ENCODE data around the gene MBTD1.

- TF ChIP-seq EZH2 (IDR thresholded peaks at IDR 0.05; ENCODE audit: insufficient read depth, poor library complexity, severe bottlenecking) (no peak), EZH2phosphoT487 (IDR thresholded peaks at IDR 0.05; ENCODE audit: insufficient read depth, low read depth) (no peak)
Observed at GRCh38 chr17:51305182-51305581, 45.3 kb upstream of the MBTD1 start.
